Measurements from ENCODE around the gene EZH2. TPM values are rescaled to one million over a fixed set of nuclear protein-coding genes. Genes with fewer than 3 reads are reported as not detected.

The EZH2 gene
- total RNA-seq, 2 experiments from 2014 or later, result 132 to 133 TPM

DNA sequence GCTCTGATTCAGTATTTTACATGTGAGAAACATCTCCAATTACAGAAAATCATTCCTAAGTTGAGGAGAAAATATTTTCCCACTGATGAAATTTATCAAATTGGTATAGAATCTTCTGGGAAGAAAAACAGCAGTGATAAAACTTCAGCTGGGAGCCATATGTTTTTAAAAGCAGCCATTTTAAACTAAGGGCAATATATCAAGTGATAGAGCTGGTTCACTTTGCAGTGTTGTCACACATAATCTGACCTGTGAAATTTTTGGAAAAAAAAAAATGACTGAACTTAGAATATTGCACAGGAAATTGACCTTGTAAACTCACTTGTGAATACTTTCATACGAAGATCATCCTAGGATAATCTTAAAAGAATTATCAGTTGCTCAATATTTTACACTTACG lies 10.5 kb upstream of the EZH2 start:
- H3K4me1 Mint-ChIP-seq (ENCODE audit: low read depth), result peaks cover 10% of the 10 kb centered on the region
- H3K4me3 Mint-ChIP-seq, result no peak overlapping the region
- H3K27ac Mint-ChIP-seq, result no peak overlapping the region
- CTCF ChIA-PET, result no interaction called here
- DNase-seq, result no peak
- H3K36me3 Mint-ChIP-seq (ENCODE audit: low read depth), result peaks cover 2% of the 10 kb centered on the region
- no peaks in the 10 kb centered on the region for H3K27me3 Mint-ChIP-seq (ENCODE audit: low read depth)
- H3K9me3 Mint-ChIP-seq, result no peaks in the 10 kb centered on the region
- intact Hi-C loops (cut with micrococcal nuclease), result no loop called here

GRCh38 chr7:148893071-148893470 lies 9.0 kb upstream of the EZH2 start:
- intact Hi-C loops (cut with micrococcal nuclease), result no loop called here
- H3K27ac Mint-ChIP-seq, result no peak overlapping the region
- H3K9me3 Mint-ChIP-seq, result no peaks in the 10 kb centered on the region
- no peaks in the 10 kb centered on the region for H3K27me3 Mint-ChIP-seq (ENCODE audit: low read depth)
- H3K4me1 Mint-ChIP-seq (ENCODE audit: low read depth), result peaks cover 9% of the 10 kb centered on the region
- no peak overlapping the region for H3K4me3 Mint-ChIP-seq
- peaks cover 6% of the 10 kb centered on the region for H3K36me3 Mint-ChIP-seq (ENCODE audit: low read depth)
- no peak for DNase-seq
- CTCF ChIA-PET, result interaction anchor here (0.7 kb wide), 1 partner anchor 10 kb away, joined by 3 read pairs; no protein-coding TSS in a partner anchor

- intact Hi-C loops (cut with micrococcal nuclease), result no loop called here
- no peak overlapping the region for H3K27ac Mint-ChIP-seq
- DNase-seq, result no peak
- no peak overlapping the region for H3K4me3 Mint-ChIP-seq
- H3K9me3 Mint-ChIP-seq, result no peaks in the 10 kb centered on the region
- H3K36me3 Mint-ChIP-seq (ENCODE audit: low read depth), result peaks cover 19% of the 10 kb centered on the region
- H3K4me1 Mint-ChIP-seq (ENCODE audit: low read depth), result peaks cover 21% of the 10 kb centered on the region
- no peaks in the 10 kb centered on the region for H3K27me3 Mint-ChIP-seq (ENCODE audit: low read depth)
- CTCF ChIA-PET, result interaction anchor here (0.6 kb wide), 1 partner anchor 45 kb away, joined by 5 read pairs; no protein-coding TSS in a partner anchor
These were observed 4.2 kb upstream of the EZH2 start for GRCh38 chr7:148888300-148888699.

- Mint-ChIP-seq H3K27ac (no peak overlapping the region), H3K4me3 (no peak overlapping the region), H3K9me3 (no peaks in the 10 kb centered on the region), H3K36me3 (ENCODE audit: low read depth) (peaks cover 25% of the 10 kb centered on the region), H3K27me3 (ENCODE audit: low read depth) (no peaks in the 10 kb centered on the region), H3K4me1 (ENCODE audit: low read depth) (peaks cover 20% of the 10 kb centered on the region)
- CTCF ChIA-PET, result interaction anchor here (0.6 to 1.3 kb wide), 3 partner anchors 10 to 360 kb away, joined by 4 to 5 read pairs (median 4); no protein-coding TSS in a partner anchor
- no peak for DNase-seq
- intact Hi-C loops (cut with micrococcal nuclease), result no loop called here
These were observed 2.8 kb upstream of the EZH2 start for GRCh38 chr7:148886844-148887243.

- Mint-ChIP-seq H3K4me3 (peak overlapping the region; percentile 94), H3K36me3 (ENCODE audit: low read depth) (peaks cover 30% of the 10 kb centered on the region), H3K4me1 (ENCODE audit: low read depth) (peaks cover 37% of the 10 kb centered on the region), H3K27ac (peak overlapping the region; percentile 99), H3K9me3 (no peaks in the 10 kb centered on the region), H3K27me3 (ENCODE audit: low read depth) (no peaks in the 10 kb centered on the region)
- CTCF ChIA-PET, result interaction anchor here (0.7 to 2.0 kb wide), 2 partner anchors 56 to 57 kb away, joined by 3 to 16 read pairs; no protein-coding TSS in a partner anchor
- intact Hi-C loops (cut with micrococcal nuclease), result loop anchor here (1.0 to 2.0 kb wide), 12 partner anchors 28 to 377 kb away; partner anchors contain the start of genes CUL1, PDIA4, ZNF425 and ZNF786
- peak; percentile 93 for DNase-seq
These were observed 370 bp upstream of the EZH2 start for GRCh38 chr7:148884299-148885022.

DNA sequence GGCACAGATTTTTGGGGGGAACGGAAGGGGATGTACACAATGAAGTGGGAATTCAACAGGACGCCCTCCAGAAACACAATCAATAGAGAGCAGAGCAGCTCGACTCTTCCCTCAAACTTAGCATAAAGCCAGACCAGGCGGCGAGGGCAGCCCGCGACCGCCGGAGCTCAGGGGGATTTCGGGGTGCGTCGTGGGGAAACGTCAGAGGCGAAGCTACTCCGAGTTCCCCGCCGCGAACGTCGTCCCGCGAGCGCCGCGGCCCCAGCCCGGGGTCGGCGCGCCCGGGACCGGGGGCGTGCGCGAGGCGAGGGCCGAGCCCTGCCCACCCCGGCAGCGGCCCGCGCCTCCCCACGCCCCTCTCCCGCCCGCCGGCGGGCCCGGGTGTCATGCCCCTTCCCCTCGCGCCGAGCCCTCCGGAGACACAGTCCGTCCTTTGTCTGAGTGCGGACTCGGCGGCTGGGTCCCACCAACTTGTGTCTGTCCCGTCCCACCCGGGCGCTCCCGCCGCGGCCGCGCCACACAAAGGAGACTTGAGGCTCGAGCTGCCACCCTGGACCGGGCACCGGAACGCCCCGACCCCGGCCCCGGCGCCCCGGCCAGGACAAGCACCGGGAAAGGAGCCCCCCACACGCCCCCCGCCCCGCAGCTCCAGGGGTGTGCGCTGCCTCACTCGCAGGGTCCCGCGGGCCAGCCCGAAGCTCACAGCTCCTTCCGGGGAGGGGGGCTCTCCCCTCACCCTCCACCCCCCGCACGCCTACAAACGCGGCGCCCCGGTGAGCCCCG lies 634 bp downstream of the EZH2 start:
- CTCF ChIA-PET, result interaction anchor here (1.2 to 2.0 kb wide), 5 partner anchors 27 to 80 kb away, joined by 4 to 16 read pairs (median 5); no protein-coding TSS in a partner anchor
- peaks cover 36% of the 10 kb centered on the region for H3K4me1 Mint-ChIP-seq (ENCODE audit: low read depth)
- H3K27me3 Mint-ChIP-seq (ENCODE audit: low read depth), result no peaks in the 10 kb centered on the region
- peak; percentile 50 for DNase-seq
- intact Hi-C loops (cut with micrococcal nuclease), result loop anchor here (1.0 to 2.0 kb wide), 13 partner anchors 19 to 376 kb away; partner anchors contain the start of genes CUL1, PDIA4, ZNF425 and ZNF786
- H3K36me3 Mint-ChIP-seq (ENCODE audit: low read depth), result peaks cover 27% of the 10 kb centered on the region
- peak overlapping the region; percentile 81 for H3K4me3 Mint-ChIP-seq
- H3K9me3 Mint-ChIP-seq, result no peaks in the 10 kb centered on the region
- H3K27ac Mint-ChIP-seq, result peak overlapping the region; percentile 93

GRCh38 chr7:148882841-148883265 lies 1.2 kb downstream of the EZH2 start:
- CTCF ChIA-PET, result interaction anchor here (1.2 to 2.0 kb wide), 5 partner anchors 26 to 81 kb away, joined by 4 to 16 read pairs (median 5); no protein-coding TSS in a partner anchor
- Mint-ChIP-seq H3K27ac (peak overlapping the region; percentile 93), H3K4me1 (ENCODE audit: low read depth) (peaks cover 42% of the 10 kb centered on the region), H3K27me3 (ENCODE audit: low read depth) (no peaks in the 10 kb centered on the region), H3K36me3 (ENCODE audit: low read depth) (peaks cover 32% of the 10 kb centered on the region), H3K9me3 (no peaks in the 10 kb centered on the region), H3K4me3 (peak overlapping the region; percentile 81)
- peak; percentile 14 for DNase-seq
- intact Hi-C loops (cut with micrococcal nuclease), result loop anchor here (2.0 kb wide), 1 partner anchor 18 kb away; no protein-coding TSS in a partner anchor

- Mint-ChIP-seq H3K4me1 (ENCODE audit: low read depth) (peaks cover 49% of the 10 kb centered on the region), H3K9me3 (no peaks in the 10 kb centered on the region), H3K27ac (peak overlapping the region; percentile 93), H3K27me3 (ENCODE audit: low read depth) (no peaks in the 10 kb centered on the region), H3K36me3 (ENCODE audit: low read depth) (peaks cover 37% of the 10 kb centered on the region), H3K4me3 (peak overlapping the region; percentile 81)
- no peak for DNase-seq
- intact Hi-C loops (cut with micrococcal nuclease), result loop anchor here (2.0 kb wide), 1 partner anchor 17 kb away; no protein-coding TSS in a partner anchor
- CTCF ChIA-PET, result interaction anchor here (1.0 to 2.0 kb wide), 3 partner anchors 59 to 65 kb away, joined by 3 to 16 read pairs (median 4); no protein-coding TSS in a partner anchor
These were observed 1.9 kb downstream of the EZH2 start for GRCh38 chr7:148882192-148882591.

- H3K27ac Mint-ChIP-seq, result no peak overlapping the region
- no peaks in the 10 kb centered on the region for H3K9me3 Mint-ChIP-seq
- no peak overlapping the region for H3K4me3 Mint-ChIP-seq
- peaks cover 27% of the 10 kb centered on the region for H3K36me3 Mint-ChIP-seq (ENCODE audit: low read depth)
- H3K4me1 Mint-ChIP-seq (ENCODE audit: low read depth), result peaks cover 54% of the 10 kb centered on the region
- intact Hi-C loops (cut with micrococcal nuclease), result no loop called here
- CTCF ChIA-PET, result interaction anchor here (1.1 to 1.4 kb wide), 2 partner anchors 20 to 88 kb away, joined by 3 to 7 read pairs; no protein-coding TSS in a partner anchor
- DNase-seq, result no peak
- H3K27me3 Mint-ChIP-seq (ENCODE audit: low read depth), result no peaks in the 10 kb centered on the region
These were observed 5.8 kb downstream of the EZH2 start for GRCh38 chr7:148878317-148878716.

DNA sequence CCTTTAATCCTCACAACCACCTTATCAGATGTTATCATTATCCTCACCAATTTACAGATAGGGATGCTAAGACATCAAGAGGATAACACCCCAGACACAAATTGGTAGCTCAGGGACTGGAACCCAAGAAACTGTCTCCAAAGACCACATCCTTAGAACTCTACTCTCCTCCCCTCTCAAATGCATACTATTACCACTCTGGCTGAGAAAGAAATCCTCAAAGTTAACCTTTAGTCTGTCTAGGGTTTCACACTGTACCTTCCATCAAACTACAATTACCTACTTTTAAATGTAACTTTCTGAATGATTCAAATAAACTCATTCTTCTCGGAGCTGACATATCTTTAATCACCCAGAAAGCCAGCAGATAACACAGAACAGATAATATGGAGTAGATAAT lies 6.6 kb downstream of the EZH2 start:
- Mint-ChIP-seq H3K27ac (no peak overlapping the region), H3K9me3 (no peaks in the 10 kb centered on the region), H3K27me3 (ENCODE audit: low read depth) (no peaks in the 10 kb centered on the region), H3K4me3 (no peak overlapping the region), H3K36me3 (ENCODE audit: low read depth) (peaks cover 23% of the 10 kb centered on the region), H3K4me1 (ENCODE audit: low read depth) (peaks cover 62% of the 10 kb centered on the region)
- no peak for DNase-seq
- CTCF ChIA-PET, result interaction anchor here (1.0 to 1.4 kb wide), 2 partner anchors 37 to 89 kb away, joined by 4 to 7 read pairs; no protein-coding TSS in a partner anchor
- intact Hi-C loops (cut with micrococcal nuclease), result no loop called here

DNA sequence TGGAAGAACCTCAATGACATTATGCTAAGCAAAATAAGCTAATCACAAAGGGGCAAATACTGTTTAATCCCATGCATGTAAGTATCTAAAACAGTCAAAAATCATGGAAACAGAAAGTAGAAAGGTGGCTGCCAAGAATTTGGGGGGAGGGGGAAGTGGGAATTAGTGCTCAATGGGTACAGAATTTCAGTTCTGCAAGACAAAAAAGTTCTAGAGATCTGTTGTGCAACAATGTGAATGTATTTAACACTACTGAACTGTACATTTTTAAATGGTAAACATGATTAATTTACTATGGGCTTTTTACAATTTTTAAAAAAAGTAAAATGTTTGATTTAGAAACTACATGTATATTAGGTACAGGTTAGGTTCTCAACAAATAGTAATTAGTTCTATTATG lies 11.9 kb downstream of the EZH2 start:
- intact Hi-C loops (cut with micrococcal nuclease), result no loop called here
- Mint-ChIP-seq H3K27me3 (ENCODE audit: low read depth) (no peaks in the 10 kb centered on the region), H3K9me3 (peaks cover 11% of the 10 kb centered on the region), H3K4me3 (no peak overlapping the region), H3K27ac (no peak overlapping the region), H3K4me1 (ENCODE audit: low read depth) (peaks cover 54% of the 10 kb centered on the region), H3K36me3 (ENCODE audit: low read depth) (peaks cover 36% of the 10 kb centered on the region)
- DNase-seq, result no peak
- CTCF ChIA-PET, result interaction anchor here (0.6 to 1.2 kb wide), 4 partner anchors 16 to 64 kb away, joined by 3 to 4 read pairs (median 4); no protein-coding TSS in a partner anchor

GRCh38 chr7:148871551-148871950 lies 12.5 kb downstream of the EZH2 start:
- intact Hi-C loops (cut with micrococcal nuclease), result no loop called here
- no peak for DNase-seq
- Mint-ChIP-seq H3K4me1 (ENCODE audit: low read depth) (peaks cover 54% of the 10 kb centered on the region), H3K4me3 (no peak overlapping the region), H3K36me3 (ENCODE audit: low read depth) (peaks cover 36% of the 10 kb centered on the region), H3K27ac (no peak overlapping the region), H3K27me3 (ENCODE audit: low read depth) (no peaks in the 10 kb centered on the region), H3K9me3 (peaks cover 11% of the 10 kb centered on the region)
- CTCF ChIA-PET, result interaction anchor here (0.7 to 1.2 kb wide), 2 partner anchors 15 to 56 kb away, joined by 4 read pairs; no protein-coding TSS in a partner anchor
